Transverse colon (tissue), 3 donors: ENCODE measurements around the gene MYO18B.

Source experiments
- CTCF ChIP-seq, 5 experiments: fragments of 200-600 bp in 3 of 5; fragments of 450-650 bp in 2 of 5; sonication (generic) in 3 of 5; IDR thresholded peaks; 1 replicate in 2 of 5; 2 replicates in 3 of 5; pipeline ENCODE4 v1.5.1; 2016 to 2017; ENCODE audit warnings: antibody characterized with exemption in 5 of 5, inconsistent platforms in 3 of 5, mild to moderate bottlenecking in 2 of 5, moderate library complexity in 1 of 5
- EP300 ChIP-seq: sonication (generic); formaldehyde crosslinking; IDR thresholded peaks from one replicate; pipeline ENCODE4 v1.6.1; 2017; ENCODE audit warnings: antibody characterized with exemption, low read depth
- POLR2A ChIP-seq: fragments of 450-650 bp; IDR thresholded peaks from one replicate; pipeline ENCODE4 v1.6.1; 2016; ENCODE audit warnings: antibody characterized with exemption, mild to moderate bottlenecking, moderate library complexity

DNA sequence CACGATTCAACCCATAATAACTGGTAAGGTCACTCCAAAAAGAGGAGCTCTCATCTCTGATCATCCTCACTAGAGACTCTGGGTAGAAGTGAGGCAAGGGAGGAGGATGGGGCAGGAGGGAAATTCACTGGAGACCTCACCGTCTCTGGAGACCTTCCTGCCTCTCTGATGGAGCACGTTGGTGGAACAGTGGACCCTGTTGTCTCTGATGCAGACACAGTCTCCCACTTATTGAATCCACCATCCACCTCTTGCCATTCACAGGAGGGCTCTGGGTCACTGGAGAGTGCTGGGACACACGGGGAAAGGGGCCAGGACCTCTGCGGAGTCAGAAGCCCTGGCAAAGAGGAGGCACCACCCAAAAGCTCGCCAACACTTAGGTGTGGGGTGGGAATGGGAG lies 289.7 kb downstream of the MYO18B start:
- TF ChIP-seq POLR2A (no peak), EP300 (no peak), CTCF (IDR thresholded peaks at IDR 0.05) (no peak)
